ENCODE data around the gene NDUFS8. TPM values are rescaled to one million over a fixed set of nuclear protein-coding genes. Genes with fewer than 3 reads are reported as not detected.

The NDUFS8 gene
- total RNA-seq, 2 experiments from 2014 or later = 70.5 to 72.5 TPM

GRCh38 chr11:68009391-68010089, 20.9 kb upstream of the NDUFS8 start:
- peak in 2 of 14 experiments; percentile 20 to 27 for DNase-seq
- ChIA-PET POLR2A (no interaction called here), CTCF (no interaction called here)
- H3K9me3 Mint-ChIP-seq = no peaks in the 10 kb centered on the region
- Histone ChIP-seq H3K4me3 (ENCODE audit: low read length) (no peak overlapping the region), H3K27ac (ENCODE audit: low read depth in 1 of 2, low read length in 2 of 2) (no peak overlapping the region), H3K9me3 (ENCODE audit: control insufficient read depth in 1 of 2, insufficient read depth in 1 of 2, low read length in 2 of 2) (peaks cover 0 to 4% of the 10 kb centered on the region in 2 experiments), H3K4me1 (ENCODE audit: insufficient read depth, low read length) (peaks cover 8% of the 10 kb centered on the region), H3K27me3 (ENCODE audit: control insufficient read depth in 1 of 2, insufficient read depth in 2 of 2, low read length in 2 of 2) (no peaks in the 10 kb centered on the region), H3K36me3 (ENCODE audit: insufficient read depth, low read length) (no peaks in the 10 kb centered on the region)
- H3K27me3 Mint-ChIP-seq = peaks cover 7% of the 10 kb centered on the region
- no peak for ATAC-seq (ENCODE audit: poor library complexity)
- intact Hi-C loops (cut with DNase I, micrococcal nuclease) = loop anchor here (5.0 to 10.0 kb wide), 2 partner anchors 195 to 198 kb away; no protein-coding TSS in a partner anchor
- peaks cover 14% of the 10 kb centered on the region for H3K4me1 Mint-ChIP-seq (ENCODE audit: low read depth)
- no peak overlapping the region for H3K4me3 Mint-ChIP-seq
- no peaks in the 10 kb centered on the region for H3K36me3 Mint-ChIP-seq (ENCODE audit: low read depth)
- no peak for TF ChIP-seq CTCF (IDR thresholded peaks at IDR 0.05)
- peak overlapping the region; percentile 64 for H3K27ac Mint-ChIP-seq

- H3K27ac Mint-ChIP-seq = peak within 1 kb of the TSS; percentile 64
- no peak for ATAC-seq (ENCODE audit: poor library complexity)
- H3K36me3 Mint-ChIP-seq (ENCODE audit: low read depth) = no peaks in the 10 kb centered on the region
- peaks cover 5% of the 10 kb centered on the region for H3K4me1 ChIP-seq (ENCODE audit: insufficient read depth, low read length)
- H3K27me3 Mint-ChIP-seq = peaks cover 7% of the 10 kb centered on the region
- CTCF ChIA-PET = interaction anchor here (0.5 kb wide), 1 partner anchor 803 kb away, joined by 3 read pairs; no protein-coding TSS in a partner anchor
- H3K36me3 ChIP-seq (ENCODE audit: insufficient read depth, low read length) = no peaks in the 10 kb centered on the region
- no peak within 1 kb of the TSS for H3K27ac ChIP-seq (ENCODE audit: low read depth in 1 of 2, low read length in 2 of 2)
- H3K4me1 Mint-ChIP-seq (ENCODE audit: low read depth) = peaks cover 9% of the 10 kb centered on the region
- H3K4me3 ChIP-seq (ENCODE audit: low read length) = peak within 1 kb of the TSS; percentile 24
- no peaks in the 10 kb centered on the region for H3K27me3 ChIP-seq (ENCODE audit: control insufficient read depth in 1 of 2, insufficient read depth in 2 of 2, low read length in 2 of 2)
- H3K9me3 ChIP-seq (ENCODE audit: control insufficient read depth in 1 of 2, insufficient read depth in 1 of 2, low read length in 2 of 2) = peaks cover 0 to 4% of the 10 kb centered on the region in 2 experiments
- H3K9me3 Mint-ChIP-seq = no peaks in the 10 kb centered on the region
- POLR2A ChIA-PET = no interaction called here
- peak within 1 kb of the TSS; percentile 20 for H3K4me3 Mint-ChIP-seq
- TF ChIP-seq CTCF (IDR thresholded peaks at IDR 0.05) = no peak
- intact Hi-C loops (cut with DNase I, micrococcal nuclease) = no loop called here
- peak in 3 of 14 experiments; percentile 33 to 60 (median 49) for DNase-seq
Observed at GRCh38 chr11:68010090-68011041, 20.1 kb upstream of the NDUFS8 start, which contains the start of gene ALDH3B1. ALDH3B1 (plus strand) TSS chr11:68010327; CDS start chr11:68015298, 4,971 bp downstream.

GRCh38 chr11:68011051-68011943, 19.2 kb upstream of the NDUFS8 start:
- CTCF ChIA-PET = interaction anchor here (0.5 kb wide), 1 partner anchor 802 kb away, joined by 3 read pairs; no protein-coding TSS in a partner anchor
- TF ChIP-seq CTCF (IDR thresholded peaks at IDR 0.05) = no peak
- peak overlapping the region; percentile 24 for H3K4me3 ChIP-seq (ENCODE audit: low read length)
- intact Hi-C loops (cut with DNase I, micrococcal nuclease) = no loop called here
- no peaks in the 10 kb centered on the region for H3K27me3 ChIP-seq (ENCODE audit: control insufficient read depth in 1 of 2, insufficient read depth in 2 of 2, low read length in 2 of 2)
- H3K36me3 Mint-ChIP-seq (ENCODE audit: low read depth) = no peaks in the 10 kb centered on the region
- H3K4me1 Mint-ChIP-seq (ENCODE audit: low read depth) = peaks cover 9% of the 10 kb centered on the region
- H3K36me3 ChIP-seq (ENCODE audit: insufficient read depth, low read length) = no peaks in the 10 kb centered on the region
- ATAC-seq (ENCODE audit: poor library complexity) (no peak), DNase-seq (no peak)
- peaks cover 7% of the 10 kb centered on the region for H3K27me3 Mint-ChIP-seq
- H3K27ac Mint-ChIP-seq = no peak overlapping the region
- H3K4me3 Mint-ChIP-seq = no peak overlapping the region
- H3K9me3 Mint-ChIP-seq = no peaks in the 10 kb centered on the region
- POLR2A ChIA-PET = no interaction called here
- peaks cover 0 to 4% of the 10 kb centered on the region in 2 experiments for H3K9me3 ChIP-seq (ENCODE audit: control insufficient read depth in 1 of 2, insufficient read depth in 1 of 2, low read length in 2 of 2)
- no peak overlapping the region for H3K27ac ChIP-seq (ENCODE audit: low read depth in 1 of 2, low read length in 2 of 2)
- H3K4me1 ChIP-seq (ENCODE audit: insufficient read depth, low read length) = peaks cover 5% of the 10 kb centered on the region

Data from CD4-positive, alpha-beta T cell (primary cell).